ENCODE results near the gene APOE.

Gene APOE

GRCh38 chr19:44951179-44952159 lies 45.9 kb downstream of the APOE start:
- peak; percentile 77 for DNase-seq (ENCODE audit: low spot score)

- no peak for DNase-seq (ENCODE audit: low spot score)
Measured at GRCh38 chr19:44954278-44954648, 48.7 kb downstream of the APOE start.

GRCh38 chr19:44954649-44955504 lies 49.3 kb downstream of the APOE start, which contains the start of gene CLPTM1:
CLPTM1 (plus strand) TSS chr19:44955380; CDS start chr19:44955396, 16 bp downstream.
- peak; percentile 98 for DNase-seq (ENCODE audit: low spot score)

- peak; percentile 70 for DNase-seq (ENCODE audit: low spot score)
Measured at GRCh38 chr19:44955505-44956439, 50.2 kb downstream of the APOE start.

GRCh38 chr19:44957526-44957925 lies 51.9 kb downstream of the APOE start:
- DNase-seq (ENCODE audit: low spot score), result no peak

- no peak for DNase-seq (ENCODE audit: low spot score)
Measured at GRCh38 chr19:44958090-44958489, 52.5 kb downstream of the APOE start.
